GM18502 (cell line): ENCODE measurements around the gene MPP2.

ENCODE experiments used
- ATAC-seq: cut with Tn5 transposase; IDR thresholded peaks from one replicate; pipeline ENCODE4 v1.9.1; 2021; ENCODE audit warnings: mild to moderate bottlenecking; ENCODE audit not compliant: unreplicated experiment, poor library complexity

The MPP2 gene

DNA sequence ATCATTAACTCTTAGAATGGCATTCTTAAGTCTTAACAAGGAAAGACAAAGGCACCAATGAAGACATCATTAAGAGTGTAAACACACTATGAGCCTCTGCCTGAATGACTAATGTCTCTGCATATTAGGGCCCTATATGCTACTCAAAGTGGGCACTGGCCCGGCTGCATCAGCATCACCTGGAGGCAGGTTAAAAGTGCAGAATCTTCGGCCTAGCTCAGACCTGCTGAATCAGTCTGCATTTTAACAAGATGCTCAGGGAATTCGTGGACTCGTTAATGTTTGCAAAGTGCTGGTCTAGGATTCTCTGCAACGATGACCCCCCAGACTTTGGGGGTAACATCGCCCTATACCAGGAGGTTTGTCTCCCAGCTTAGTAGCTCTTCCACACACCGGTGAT, 81.1 kb downstream of the MPP2 start:
- ATAC-seq, result no peak

DNA sequence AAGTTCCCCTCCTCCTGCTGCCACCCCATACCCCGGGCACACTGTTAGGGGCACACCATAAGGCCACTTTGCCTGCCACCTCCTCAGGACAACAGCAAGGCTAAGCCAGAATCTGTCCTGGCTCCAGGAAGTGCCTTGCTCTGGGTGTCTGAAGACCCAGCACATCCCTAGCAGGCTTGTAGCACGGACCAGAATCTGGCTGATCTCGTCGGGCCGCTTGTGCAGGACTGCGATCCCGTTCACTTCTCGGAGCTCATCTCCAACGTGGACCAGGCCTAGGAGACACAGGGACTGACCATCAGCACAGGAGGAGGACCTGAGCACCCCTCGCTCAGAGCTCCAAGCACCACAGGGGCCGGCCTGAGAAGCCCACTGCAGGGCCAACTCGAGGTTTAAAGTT, 81.8 kb downstream of the MPP2 start:
- ATAC-seq, result no peak
